Body of pancreas (tissue), 4 donors: ENCODE results near the gene TBC1D28. TPM values are rescaled to one million over a fixed set of nuclear protein-coding genes. Genes with fewer than 3 reads are reported as not detected.
"Not testable (repeated sequence)": the region's sequence is repeated elsewhere in the genome, so short reads cannot be mapped to it uniquely, and the experiment has no call there.

Experiments
- ATAC-seq: fragments of 150-250 bp; one replicate; pipeline ENCODE4 v1.9.1; 2016
- DNase-seq, 4 donors: peaks; one replicate each; pipeline ENCODE4 v3.0.0-alpha.2; 2019
- H3K27ac ChIP-seq, 4 donors: fragments of 200-600 bp; sonication (generic); 1 replicate in 3 of 4; 2 replicates in 1 of 4; pipeline versions ENCODE4 v1.5.1 to v1.6.1; 2016 to 2019; ENCODE audit warnings: mild to moderate bottlenecking in 1 of 4, mixed read lengths in 1 of 4, moderate library complexity in 1 of 4
- H3K27me3 ChIP-seq, 2 donors: fragments of 200-600 bp; sonication (generic); one replicate each; pipeline ENCODE4 v1.6.0; 2016; ENCODE audit warnings: mild to moderate bottlenecking in 1 of 2
- H3K36me3 ChIP-seq, 2 donors: fragments of 200-600 bp; sonication (generic); replicated peaks in 1 of 2; 2 replicates each; pipeline ENCODE4 v1.5.1; 2016; ENCODE audit warnings: low read depth in 2 of 2; ENCODE audit not compliant: insufficient read depth in 1 of 2
- H3K4me1 ChIP-seq: fragments of 200-600 bp; sonication (generic); one replicate; pipeline ENCODE4 v1.6.0; 2016
- H3K4me3 ChIP-seq, 2 donors: fragments of 200-600 bp; sonication (generic); 1 replicate in 1 of 2; 2 replicates in 1 of 2; pipeline ENCODE4 v1.5.1; 2016 to 2019
- H3K9me3 ChIP-seq, 3 donors: fragments of 200-600 bp; sonication (generic); 1 replicate in 2 of 3; 2 replicates in 1 of 3; pipeline ENCODE4 v1.5.1; 2016
- WGBS, 2 donors: methylation state at CpG; one replicate each; pipeline ENCODE4 v1.1.5; 2017; 5-methylcytosine and 5-hydroxymethylcytosine counted together
- intact Hi-C: fragments of 100-400 bp; cut with DNase I; formaldehyde crosslinking; loops from one replicate; pipeline ENCODE4 v1.15.1; 2023
- total RNA-seq, 2 donors: library from RNA; depleted of rRNA; stranded (reverse); fragments of >200 nt; gene quantifications; one replicate each; pipeline ENCODE4 v1.1.0, GENCODE V29; 2016

TBC1D28 gene
- total RNA-seq: not detected

DNA sequence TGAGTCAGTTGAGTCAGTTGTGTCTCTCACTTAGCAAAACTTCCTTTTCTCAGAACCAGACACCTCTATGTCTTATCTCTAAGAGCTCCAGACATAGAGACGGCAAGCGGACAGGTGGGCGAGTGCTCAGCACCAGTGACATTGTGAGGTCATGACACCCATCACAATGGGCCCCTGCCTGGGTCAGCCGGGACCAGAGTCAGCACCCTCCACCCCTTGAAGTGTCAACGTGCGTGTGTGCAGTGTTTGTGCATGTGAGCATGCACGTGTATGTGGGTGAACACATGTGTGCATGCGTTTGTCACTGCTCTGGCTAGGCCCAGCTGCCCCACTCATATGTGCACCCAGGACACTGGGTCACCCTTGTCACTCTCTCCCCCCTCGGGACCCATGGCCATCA, at the start of gene TBC1D28:
TSS of gene TBC1D28 (minus strand) at position 101 of the 400 bp plus-strand sequence. CDS start 3,039 bp downstream, outside the sequence.
- 76 to 84% methylated on average over 3 to 9 of the region's 9 CpGs for WGBS, 2 donors
- DNase-seq, ATAC-seq, H3K4me3 ChIP-seq, H3K27me3 ChIP-seq, H3K9me3 ChIP-seq, H3K27ac ChIP-seq, intact Hi-C loops, H3K36me3 ChIP-seq, H3K4me1 ChIP-seq: not testable (repeated sequence)

DNA sequence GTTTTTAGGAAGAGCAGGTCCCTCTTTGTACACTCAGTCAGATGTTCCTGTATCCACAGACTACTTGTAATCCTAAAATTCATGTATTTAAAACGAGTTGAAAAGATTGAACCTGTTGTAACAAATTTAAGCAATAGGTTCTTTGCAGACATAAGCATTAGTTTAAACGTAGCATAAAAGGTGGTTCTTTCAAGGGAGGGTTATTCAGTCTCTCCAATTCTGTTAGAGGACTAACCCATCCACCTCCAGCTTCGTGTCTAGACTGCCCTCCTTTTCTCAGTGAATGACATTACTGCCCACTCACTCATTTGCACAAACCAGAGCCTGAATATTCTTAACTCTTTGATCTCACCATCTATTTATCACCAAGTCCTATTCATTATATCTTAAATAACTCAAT, 38.5 kb upstream of the TBC1D28 start:
- H3K4me3 ChIP-seq, ATAC-seq, H3K9me3 ChIP-seq, H3K27ac ChIP-seq, H3K27me3 ChIP-seq, DNase-seq, intact Hi-C loops, H3K36me3 ChIP-seq, H3K4me1 ChIP-seq: not testable (repeated sequence)
- 0 to 2% methylated on average over 3 of the region's 3 CpGs for WGBS, 2 donors

DNA sequence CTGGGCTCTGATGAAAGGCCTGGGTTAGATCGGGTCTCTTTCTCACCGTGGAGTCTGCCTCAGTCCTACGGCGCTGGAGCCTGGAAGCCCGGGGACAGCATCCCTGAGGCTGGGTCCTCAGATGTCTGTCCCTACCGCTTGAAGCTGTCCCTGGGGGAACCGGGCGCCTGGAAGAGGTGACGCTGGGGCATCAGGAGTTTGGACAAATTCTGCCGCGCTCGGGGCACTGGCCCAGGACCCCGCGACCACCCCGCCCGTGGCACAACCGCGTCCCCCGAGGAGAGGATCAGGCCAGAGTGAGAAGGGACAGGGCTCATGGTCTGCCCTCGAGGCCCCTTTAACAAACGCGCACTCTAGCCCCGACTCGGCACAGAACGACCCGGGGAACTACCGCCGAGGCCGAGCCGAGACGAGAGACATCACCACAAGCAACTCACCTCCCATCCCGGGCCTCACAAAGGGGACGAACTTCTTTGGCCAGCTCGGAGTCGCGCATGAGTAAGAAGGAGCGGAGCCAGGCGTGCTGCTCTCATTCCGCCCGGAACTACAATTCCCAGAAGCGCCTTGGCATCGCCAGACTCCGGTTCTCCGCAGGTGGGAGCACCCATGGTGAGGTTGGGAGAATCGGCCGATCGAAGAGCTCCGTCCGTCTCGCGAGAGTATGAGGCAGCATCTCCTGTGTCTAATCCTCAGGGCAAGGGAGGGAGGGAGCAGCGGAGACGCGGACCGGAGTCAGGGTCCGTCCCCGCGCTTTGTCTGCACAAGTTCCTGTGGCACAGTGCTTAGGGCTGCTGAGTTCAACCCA, 37.8 kb upstream of the TBC1D28 start, which contains the start of gene FOXO3B:
TSS of gene FOXO3B (minus strand) at position 548 of the 805 bp plus-strand sequence. CDS start 663 bp downstream, outside the sequence.
- H3K36me3 ChIP-seq, H3K27ac ChIP-seq, H3K27me3 ChIP-seq, intact Hi-C loops, H3K4me1 ChIP-seq, H3K9me3 ChIP-seq: not testable (repeated sequence)
- H3K4me3 ChIP-seq: peak within 1 kb of the TSS in 1 of 2 donors; percentile 5
- DNase-seq (peak; percentile 57 to 96 (median 92)), ATAC-seq (peak; percentile 88)
- 1% methylated on average over 18 of the region's 58 CpGs; no CpG with 5 or more reads in 1 of the 2 donors for WGBS, 2 donors

DNA sequence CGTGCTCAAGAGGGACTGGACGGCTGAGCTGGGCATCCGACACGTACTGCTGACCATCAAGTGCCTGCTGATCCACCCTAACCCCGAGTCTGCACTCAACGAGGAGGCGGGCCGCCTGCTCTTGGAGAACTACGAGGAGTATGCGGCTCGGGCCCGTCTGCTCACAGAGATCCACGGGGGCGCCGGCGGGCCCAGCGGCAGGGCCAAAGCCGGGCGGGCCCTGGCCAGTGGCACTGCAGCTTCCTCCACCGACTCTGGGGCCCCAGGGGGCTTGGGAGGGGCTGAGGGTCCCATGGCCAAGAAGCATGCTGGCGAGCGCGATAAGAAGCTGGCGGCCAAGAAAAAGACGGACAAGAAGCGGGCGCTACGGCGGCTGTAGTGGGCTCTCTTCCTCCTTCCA, 33.2 kb upstream of the TBC1D28 start:
- H3K36me3 ChIP-seq, H3K4me3 ChIP-seq, H3K27ac ChIP-seq, DNase-seq, H3K9me3 ChIP-seq, H3K4me1 ChIP-seq, intact Hi-C loops, ATAC-seq, H3K27me3 ChIP-seq: not testable (repeated sequence)
- 96 to 100% methylated on average over 11 to 22 of the region's 29 CpGs for WGBS, 2 donors

DNA sequence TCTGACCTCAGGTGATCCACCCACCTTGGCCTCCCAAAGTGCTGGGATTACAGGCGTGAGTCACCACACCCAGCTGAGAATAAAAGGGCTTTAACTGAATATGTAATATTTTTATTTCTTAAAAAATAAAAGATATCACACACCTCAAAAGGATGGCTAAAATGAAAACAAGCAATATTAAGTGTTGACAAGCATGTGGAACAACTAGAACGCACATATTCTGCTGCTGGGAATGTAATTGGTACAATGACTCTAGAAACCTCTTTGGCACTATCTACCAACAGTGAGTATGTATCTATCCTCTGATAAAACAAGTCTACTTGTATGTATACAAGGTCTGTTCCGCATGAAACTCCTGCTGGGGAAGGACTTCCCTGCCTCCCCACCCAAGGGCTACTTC, 32.7 kb upstream of the TBC1D28 start:
- H3K9me3 ChIP-seq, H3K36me3 ChIP-seq, H3K4me1 ChIP-seq, H3K27me3 ChIP-seq, H3K4me3 ChIP-seq, ATAC-seq, DNase-seq, intact Hi-C loops, H3K27ac ChIP-seq: not testable (repeated sequence)
- 93 to 100% methylated on average over 3 of the region's 3 CpGs for WGBS, 2 donors

DNA sequence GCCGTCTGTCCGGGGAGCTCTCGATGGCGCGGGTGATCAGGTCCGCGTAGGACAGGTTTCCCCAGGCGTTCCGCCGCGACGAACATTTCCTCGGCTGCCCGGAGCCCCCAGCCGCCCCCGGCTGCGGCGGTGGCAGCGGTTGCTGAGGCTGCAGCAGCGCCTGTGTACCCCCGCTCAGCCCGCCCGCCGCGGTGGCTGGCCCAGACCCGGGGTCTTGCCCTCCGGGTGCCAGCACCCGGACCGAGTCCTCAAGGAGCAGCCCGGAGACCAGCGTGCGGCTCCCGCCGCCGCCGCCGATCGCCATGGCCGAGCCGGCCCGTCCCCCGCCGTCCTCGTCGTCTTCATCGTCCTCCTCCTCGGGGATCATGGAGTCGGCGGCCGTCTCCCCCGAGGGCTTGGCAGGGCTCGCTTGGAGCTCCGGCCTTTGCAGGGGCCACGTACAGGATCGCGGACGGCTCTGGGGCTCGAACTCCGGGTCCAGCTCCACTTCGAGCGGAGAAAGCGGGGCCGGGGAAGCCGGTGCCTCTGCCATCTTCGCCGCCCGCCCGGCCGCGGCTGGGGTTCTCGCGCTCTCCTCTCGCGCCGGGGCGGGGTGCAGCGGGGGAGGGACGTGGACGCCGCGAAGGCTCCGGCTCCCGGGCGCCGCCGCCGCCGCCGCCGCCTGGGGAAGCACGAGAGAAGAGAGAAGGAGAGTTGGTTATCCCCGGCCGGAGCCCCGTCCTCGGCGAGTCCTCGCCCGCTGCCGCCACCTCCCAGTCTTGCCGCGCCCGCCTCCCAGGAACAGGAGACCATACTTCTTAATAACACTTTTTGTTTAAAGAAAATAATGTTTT, 28.4 kb upstream of the TBC1D28 start:
- H3K36me3 ChIP-seq, intact Hi-C loops, H3K4me1 ChIP-seq, DNase-seq, H3K9me3 ChIP-seq, H3K27ac ChIP-seq, H3K4me3 ChIP-seq, H3K27me3 ChIP-seq, ATAC-seq: not testable (repeated sequence)
- whole genome bisulfite sequencing, 2 donors: 93 to 98% methylated on average over 34 to 42 of the region's 102 CpGs

DNA sequence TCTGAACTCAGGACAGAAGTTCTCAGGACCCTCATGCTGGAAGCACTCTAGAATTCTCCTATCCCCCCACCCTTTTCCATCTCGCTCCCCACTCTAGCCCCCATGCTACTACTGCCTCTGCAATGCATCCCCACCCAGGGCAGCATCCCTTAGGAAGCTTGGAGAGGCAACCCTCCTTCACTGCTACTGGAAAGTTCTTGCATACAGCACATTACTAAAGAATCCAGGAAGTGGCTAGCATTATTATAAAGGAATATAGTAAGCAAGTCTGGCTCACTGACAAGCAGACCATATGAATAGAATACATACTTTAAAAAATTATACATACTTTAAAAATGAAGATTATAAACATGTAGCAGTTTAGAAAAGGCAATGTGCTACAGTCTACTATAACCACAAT, 24.4 kb upstream of the TBC1D28 start:
- H3K4me1 ChIP-seq, DNase-seq, H3K9me3 ChIP-seq, H3K4me3 ChIP-seq, H3K36me3 ChIP-seq, H3K27me3 ChIP-seq, H3K27ac ChIP-seq, ATAC-seq, intact Hi-C loops: not testable (repeated sequence)
- 100% methylated on average over 1 of the region's 1 CpG for WGBS, 2 donors

DNA sequence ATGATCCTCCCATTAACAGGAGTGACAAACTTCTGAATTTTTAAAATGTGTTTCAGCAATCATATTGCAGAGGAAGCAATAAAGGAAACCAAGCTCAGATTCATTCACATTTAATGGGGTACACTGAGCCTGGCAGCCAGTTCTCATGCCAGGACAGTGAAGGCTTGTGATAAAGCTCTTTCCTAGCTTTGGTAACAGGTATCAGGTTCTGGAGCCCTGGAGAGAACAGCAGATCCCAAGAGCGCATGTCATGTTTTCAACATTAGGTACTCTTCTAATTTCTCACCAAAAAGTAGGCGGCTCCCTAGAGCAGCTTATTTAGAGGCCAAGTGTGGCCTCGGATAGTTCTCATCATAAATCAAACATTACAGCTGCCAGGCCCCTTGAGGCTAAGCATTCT, 23.3 kb upstream of the TBC1D28 start:
- not testable (repeated sequence) for DNase-seq, H3K9me3 ChIP-seq

DNA sequence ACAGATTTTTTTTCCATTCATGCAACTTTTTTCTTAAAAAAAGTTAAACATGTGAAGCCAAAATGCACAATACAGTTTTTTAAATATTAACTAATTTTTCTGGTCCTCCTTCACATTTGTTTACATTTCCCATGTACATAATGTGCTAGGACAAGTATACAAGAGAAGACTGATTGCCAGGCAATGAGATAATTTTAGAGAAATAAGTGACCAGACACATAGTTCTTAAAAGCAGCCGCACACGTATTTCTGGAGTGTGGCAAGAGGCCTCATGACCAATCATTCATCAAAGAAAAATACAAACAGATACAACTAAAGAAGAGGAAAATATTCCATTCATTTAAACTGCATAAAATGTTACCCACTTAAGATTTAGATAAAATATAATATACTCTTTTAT, 22.1 kb upstream of the TBC1D28 start:
- H3K9me3 ChIP-seq: peaks cover 0 to 11% (median 0%) of the 10 kb centered on the region in 3 donors
- H3K4me1 ChIP-seq, H3K36me3 ChIP-seq, H3K27me3 ChIP-seq, H3K4me3 ChIP-seq, intact Hi-C loops, H3K27ac ChIP-seq, DNase-seq: not testable (repeated sequence)
- WGBS, 2 donors: 47 to 57% methylated on average over 2 of the region's 2 CpGs
- peak; percentile 75 for ATAC-seq

More for the DNA sequence above, 23.3 kb upstream of the TBC1D28 start:
- H3K36me3 ChIP-seq, H3K27me3 ChIP-seq, H3K4me1 ChIP-seq, ATAC-seq, H3K4me3 ChIP-seq, intact Hi-C loops, H3K27ac ChIP-seq: not testable (repeated sequence)
- 90% methylated on average over 3 of the region's 3 CpGs; no CpG with 5 or more reads in 1 of the 2 donors for WGBS, 2 donors

DNA sequence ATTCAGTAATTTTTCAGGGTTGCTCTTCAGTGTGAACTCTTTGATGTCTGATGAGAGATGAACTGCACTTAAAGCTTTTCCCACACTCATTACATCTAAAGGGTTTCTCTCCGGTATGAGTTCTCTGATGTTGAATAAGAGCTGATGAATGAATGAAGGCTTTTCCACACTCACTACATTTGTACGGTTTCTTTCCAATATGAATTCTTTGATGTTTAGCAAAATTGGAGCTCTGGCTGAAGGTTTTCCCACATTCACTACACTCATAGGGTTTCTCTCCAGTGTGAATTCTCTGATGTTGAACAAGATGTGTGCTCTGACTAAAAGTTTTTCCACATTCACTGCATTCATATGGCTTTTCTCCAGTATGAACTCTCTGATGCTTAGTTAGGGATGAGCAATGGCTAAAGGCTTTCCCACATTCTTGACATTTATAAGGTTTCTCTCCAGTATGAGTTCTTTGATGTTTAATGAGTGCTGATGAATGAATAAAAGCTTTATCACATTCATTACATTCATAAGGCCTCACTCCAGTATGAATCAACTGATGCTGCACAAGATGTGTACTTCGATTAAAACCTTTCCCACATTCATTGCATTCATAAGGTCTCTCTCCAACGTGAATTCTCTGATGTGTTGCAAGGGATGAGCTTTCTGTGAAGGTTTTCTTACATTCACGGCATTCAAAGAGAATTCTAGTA, 17.9 kb upstream of the TBC1D28 start:
- peaks cover 0 to 11% (median 0%) of the 10 kb centered on the region in 3 donors for H3K9me3 ChIP-seq
- H3K27ac ChIP-seq, H3K36me3 ChIP-seq, H3K27me3 ChIP-seq, intact Hi-C loops, H3K4me3 ChIP-seq, ATAC-seq, DNase-seq, H3K4me1 ChIP-seq: not testable (repeated sequence)
- 77 to 87% methylated on average over 5 of the region's 5 CpGs for WGBS, 2 donors

DNA sequence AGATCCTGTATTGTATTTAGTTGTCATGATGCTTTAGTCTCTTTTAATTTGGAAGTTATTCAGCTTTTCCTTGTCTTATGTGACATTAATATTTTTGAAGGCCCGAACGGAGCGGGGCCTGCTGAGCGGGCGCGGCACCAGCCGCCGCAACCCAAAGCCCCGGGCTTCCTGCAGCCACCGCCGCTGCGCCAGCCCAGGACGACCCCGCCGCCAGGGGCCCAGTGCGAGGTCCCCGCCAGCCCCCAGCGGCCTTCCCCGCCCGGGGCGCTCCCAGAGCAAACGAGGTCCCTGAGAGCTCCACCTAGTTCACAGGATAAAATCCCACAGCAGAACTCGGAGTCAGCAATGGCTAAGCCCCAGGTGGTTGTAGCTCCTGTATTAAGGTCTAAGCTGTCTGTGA, 5.9 kb upstream of the TBC1D28 start:
- H3K9me3 ChIP-seq, H3K4me3 ChIP-seq, H3K27ac ChIP-seq, intact Hi-C loops, H3K4me1 ChIP-seq, H3K27me3 ChIP-seq, H3K36me3 ChIP-seq, DNase-seq, ATAC-seq: not testable (repeated sequence)
- WGBS, 2 donors: 48 to 57% methylated on average over 15 to 23 of the region's 23 CpGs
